Erythroblast (primary cell): ENCODE measurements around the gene MAPK14.

Experiments used
- GATA1 ChIP-seq: IDR thresholded peaks from 2 replicates; pipeline ENCODE4 v1.6.1; 2011; ENCODE audit warnings: low read depth, mild to moderate bottlenecking, control low read depth, low read length, moderate library complexity
- POLR2A ChIP-seq: IDR thresholded peaks from 2 replicates; pipeline ENCODE4 v1.6.1; 2011; ENCODE audit warnings: mild to moderate bottlenecking, low read length

DNA sequence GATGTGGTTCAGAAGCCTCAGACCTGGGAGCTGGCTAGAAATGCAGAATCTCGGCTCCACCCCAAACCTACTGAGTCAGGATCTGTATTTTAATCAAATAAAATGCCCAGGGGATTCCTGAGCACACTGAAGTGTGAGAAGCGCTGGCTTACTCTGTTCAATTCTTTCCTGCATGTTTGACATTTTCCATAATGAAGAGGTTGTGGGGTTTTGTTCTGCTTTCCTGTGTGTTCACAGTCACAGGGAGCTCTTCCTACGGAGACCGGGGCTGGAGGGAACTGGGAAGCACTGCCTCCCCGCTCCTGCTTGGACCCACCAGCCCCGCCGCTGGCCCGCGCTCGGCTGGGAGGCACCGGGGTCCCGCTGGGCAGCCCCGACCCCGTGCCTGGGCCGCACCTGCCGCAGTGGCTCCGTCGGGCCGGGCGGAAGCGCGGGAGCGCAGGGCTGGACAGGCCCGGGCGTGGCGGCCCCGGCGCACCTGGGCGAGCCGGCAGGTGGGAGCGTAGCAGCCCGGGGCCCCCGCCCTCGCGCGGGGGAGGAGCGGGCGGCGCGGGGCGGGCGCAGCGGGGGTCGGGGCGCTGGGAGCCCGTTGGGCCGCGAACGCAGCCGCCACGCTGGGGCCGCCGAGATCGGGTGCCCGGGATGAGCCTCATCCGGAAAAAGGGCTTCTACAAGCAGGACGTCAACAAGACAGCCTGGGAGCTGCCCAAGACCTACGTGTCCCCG is 102.5 kb downstream of the MAPK14 start, which contains the start of gene MAPK13:
- TF ChIP-seq POLR2A (no peak), GATA1 (no peak)
